ENCODE measurements around the gene RAB11A. TPM values are rescaled to one million over a fixed set of nuclear protein-coding genes. Genes with fewer than 3 reads are reported as not detected.
A peak's percentile ranks its signal among the peaks of the same experiment; 100 is the strongest.

RAB11A gene
- total RNA-seq, 1 experiment from 2014 or later: 263 TPM

- no TSS peak for BruUV-seq (replicated peaks)
- DNase-seq (ENCODE audit: low read depth, low spot score): no peak
- Histone ChIP-seq H3K27me3 (ENCODE audit: control insufficient read depth, insufficient read depth, low read length) (no peaks in the 10 kb centered on the region), H3K4me3 (ENCODE audit: low read depth in 2 of 2, low read length in 2 of 2) (no peak overlapping the region), H3K9me3 (ENCODE audit: control insufficient read depth, insufficient read depth, low read depth, low read length) (no peaks in the 10 kb centered on the region), H3K36me3 (ENCODE audit: control insufficient read depth, insufficient read depth, low read length) (no peaks in the 10 kb centered on the region), H3K27ac (ENCODE audit: low read length) (no peak overlapping the region), H3K4me1 (ENCODE audit: control insufficient read depth, insufficient read depth, low read length) (peaks cover 19% of the 10 kb centered on the region)
- in situ Hi-C loops (cut with HindIII; ENCODE audit: low pct_unique_long_range_greater_than_20kb, low sequenced_read_pairs) (no loop called here), intact Hi-C loops (cut with micrococcal nuclease; ENCODE audit: unreplicated experiment) (no loop called here)
- ATAC-seq: no peak
- TF ChIP-seq POLR2AphosphoS5 (IDR thresholded peaks at IDR 0.05; ENCODE audit: low read depth, low read length) (no peak), TCF7L2 (IDR thresholded peaks at IDR 0.05; ENCODE audit: low read depth, low read length) (no peak), REST (IDR thresholded peaks at IDR 0.05; ENCODE audit: insufficient read depth in 1 of 2, low read depth in 2 of 2, low read length in 1 of 2) (no peak), SIN3A (IDR thresholded peaks at IDR 0.05; ENCODE audit: borderline replicate concordance, insufficient read depth, low read depth, low read length) (no peak)
- ChIA-PET POLR2A (no interaction called here), CTCF (interaction anchor here (1.7 kb wide), 1 partner anchor 10 kb away, joined by 7 read pairs; no protein-coding TSS in a partner anchor)
Observed at GRCh38 chr15:65835447-65835846, 33.8 kb upstream of the RAB11A start.

- no TSS peak for BruUV-seq (replicated peaks)
- Histone ChIP-seq H3K9me3 (ENCODE audit: control insufficient read depth, insufficient read depth, low read depth, low read length) (no peaks in the 10 kb centered on the region), H3K27me3 (ENCODE audit: control insufficient read depth, insufficient read depth, low read length) (no peaks in the 10 kb centered on the region), H3K4me3 (ENCODE audit: low read depth in 2 of 2, low read length in 2 of 2) (no peak overlapping the region), H3K27ac (ENCODE audit: low read length) (no peak overlapping the region), H3K36me3 (ENCODE audit: control insufficient read depth, insufficient read depth, low read length) (no peaks in the 10 kb centered on the region), H3K4me1 (ENCODE audit: control insufficient read depth, insufficient read depth, low read length) (peaks cover 19% of the 10 kb centered on the region)
- DNase-seq (ENCODE audit: low read depth, low spot score) (no peak), ATAC-seq (no peak)
- intact Hi-C loops (cut with micrococcal nuclease; ENCODE audit: unreplicated experiment) (no loop called here), in situ Hi-C loops (cut with HindIII; ENCODE audit: low pct_unique_long_range_greater_than_20kb, low sequenced_read_pairs) (no loop called here)
- TF ChIP-seq CTCF (IDR thresholded peaks at IDR 0.05) (peak; percentile 78), SIN3A (IDR thresholded peaks at IDR 0.05; ENCODE audit: borderline replicate concordance, insufficient read depth, low read depth, low read length) (no peak)
- ChIA-PET POLR2A (interaction anchor here (0.6 kb wide), 1 partner anchor 10 kb away, joined by 3 read pairs; no protein-coding TSS in a partner anchor), CTCF (interaction anchor here (1.3 to 1.7 kb wide), 2 partner anchors 9 to 240 kb away, joined by 4 to 7 read pairs; no protein-coding TSS in a partner anchor)
Observed at GRCh38 chr15:65836665-65837064, 32.6 kb upstream of the RAB11A start.

Data from Panc1 (cell line).